Measurements from ENCODE around the gene SDK2. TPM values are rescaled to one million over a fixed set of nuclear protein-coding genes. Genes with fewer than 3 reads are reported as not detected.

SDK2 gene
- polyA plus RNA-seq, 3 donors = 0.01 TPM; not detected in 2

DNA sequence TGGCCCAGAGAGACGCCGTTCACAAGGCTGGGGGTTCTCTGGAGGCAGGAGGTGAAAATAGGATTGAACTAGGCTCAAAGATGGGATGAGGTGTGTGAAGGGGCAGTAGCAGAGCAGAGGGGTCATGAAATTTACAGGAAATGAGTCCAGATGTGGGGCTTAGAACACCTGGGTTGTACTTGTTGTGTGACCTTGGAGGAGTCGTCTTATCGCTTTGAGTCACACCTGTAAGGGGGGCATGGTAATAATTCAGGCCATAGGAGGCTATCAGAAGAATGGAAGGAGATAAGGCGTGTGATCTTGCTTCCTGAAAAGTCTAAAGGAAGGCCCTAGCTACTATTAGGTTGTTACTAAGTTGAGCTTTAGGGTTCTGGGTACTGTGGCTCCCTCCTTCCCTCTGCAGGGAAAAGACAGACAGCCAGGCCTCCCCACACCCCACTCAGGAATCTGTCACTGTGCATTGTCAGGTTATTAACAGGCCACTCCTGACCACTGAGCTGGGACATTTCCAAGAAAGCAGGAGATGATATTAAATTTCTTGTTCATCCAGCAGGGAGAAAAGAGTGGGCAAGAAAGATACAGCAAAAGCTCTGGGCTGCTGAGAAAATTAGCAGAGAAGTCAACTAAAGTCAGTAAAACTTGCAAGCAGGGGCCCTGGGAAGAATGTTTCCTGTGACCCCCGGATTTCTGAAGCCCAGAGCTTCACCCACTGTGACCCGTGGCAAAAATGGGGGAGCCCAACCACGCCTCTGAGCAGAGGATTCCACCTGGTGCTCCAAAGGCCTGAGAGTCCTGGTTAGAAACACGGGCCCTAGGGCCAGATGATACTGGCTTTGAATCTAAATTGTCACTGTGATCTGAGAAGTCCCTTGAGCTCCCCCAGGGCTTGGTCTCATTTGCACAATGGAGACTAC lies 326.5 kb downstream of the SDK2 start:
- intact Hi-C loops (cut with micrococcal nuclease) = no loop called here
- TF ChIP-seq, protein P1, sequence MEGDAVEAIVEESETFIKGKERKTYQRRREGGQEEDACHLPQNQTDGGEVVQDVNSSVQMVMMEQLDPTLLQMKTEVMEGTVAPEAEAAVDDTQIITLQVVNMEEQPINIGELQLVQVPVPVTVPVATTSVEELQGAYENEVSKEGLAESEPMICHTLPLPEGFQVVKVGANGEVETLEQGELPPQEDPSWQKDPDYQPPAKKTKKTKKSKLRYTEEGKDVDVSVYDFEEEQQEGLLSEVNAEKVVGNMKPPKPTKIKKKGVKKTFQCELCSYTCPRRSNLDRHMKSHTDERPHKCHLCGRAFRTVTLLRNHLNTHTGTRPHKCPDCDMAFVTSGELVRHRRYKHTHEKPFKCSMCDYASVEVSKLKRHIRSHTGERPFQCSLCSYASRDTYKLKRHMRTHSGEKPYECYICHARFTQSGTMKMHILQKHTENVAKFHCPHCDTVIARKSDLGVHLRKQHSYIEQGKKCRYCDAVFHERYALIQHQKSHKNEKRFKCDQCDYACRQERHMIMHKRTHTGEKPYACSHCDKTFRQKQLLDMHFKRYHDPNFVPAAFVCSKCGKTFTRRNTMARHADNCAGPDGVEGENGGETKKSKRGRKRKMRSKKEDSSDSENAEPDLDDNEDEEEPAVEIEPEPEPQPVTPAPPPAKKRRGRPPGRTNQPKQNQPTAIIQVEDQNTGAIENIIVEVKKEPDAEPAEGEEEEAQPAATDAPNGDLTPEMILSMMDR (IDR thresholded peaks at IDR 0.05) = no peak
- no peak overlapping the region for H3K9ac ChIP-seq (ENCODE audit: insufficient read depth, low read length, poor library complexity, severe bottlenecking)
- H3K27ac Mint-ChIP-seq = no peak overlapping the region
- H3K4me3 Mint-ChIP-seq = no peak overlapping the region
- no peak overlapping the region for H3K4me2 ChIP-seq (replicated peaks; ENCODE audit: extremely low read depth, low read length, poor library complexity, severe bottlenecking)
- H3K4me1 Mint-ChIP-seq = peaks cover 6% of the 10 kb centered on the region
- H3K4me3 ChIP-seq (replicated peaks in 1 of 3; ENCODE audit: low read depth in 2 of 3, low read length in 3 of 3) = no peak overlapping the region
- peaks cover 1 to 8% (median 4%) of the 10 kb centered on the region in 7 donors for H3K9me3 Mint-ChIP-seq
- H3K36me3 Mint-ChIP-seq = no peaks in the 10 kb centered on the region
- H3K27me3 ChIP-seq (ENCODE audit: control insufficient read depth in 2 of 2, insufficient read depth in 2 of 2, low read length in 2 of 2) = no peaks in the 10 kb centered on the region
- no peak overlapping the region for H2AFZ ChIP-seq (ENCODE audit: insufficient read depth, low read depth, low read length, poor library complexity, severe bottlenecking)
- DNase-seq = no peak
- no peak overlapping the region for H3K27ac ChIP-seq (ENCODE audit: low read depth in 1 of 2, low read length in 2 of 2)
- no peaks in the 10 kb centered on the region for H3K36me3 ChIP-seq (replicated peaks in 1 of 2; ENCODE audit: control insufficient read depth in 1 of 2, insufficient read depth in 2 of 2, low read length in 2 of 2)
- H3K4me1 ChIP-seq (ENCODE audit: control insufficient read depth in 1 of 2, insufficient read depth in 2 of 2, low read length in 2 of 2) = peaks cover under 1 to 4% of the 10 kb centered on the region in 2 donors
- WGBS (ENCODE audit: insufficient coverage) = 95% methylated on average over 8 of the region's 9 CpGs
- peaks cover 0 to 3% of the 10 kb centered on the region in 2 donors for H3K9me3 ChIP-seq (replicated peaks in 1 of 2; ENCODE audit: control insufficient read depth in 1 of 2, insufficient read depth in 1 of 2, low read length in 2 of 2)
- H3K27me3 Mint-ChIP-seq (ENCODE audit: low read depth in 3 of 3) = peaks cover 1 to 6% (median 2%) of the 10 kb centered on the region in 3 donors
- H3K79me2 ChIP-seq (ENCODE audit: insufficient read depth, low read length) = no peaks in the 10 kb centered on the region
- H4K20me1 ChIP-seq (ENCODE audit: insufficient read depth, low read length) = no peaks in the 10 kb centered on the region

DNA sequence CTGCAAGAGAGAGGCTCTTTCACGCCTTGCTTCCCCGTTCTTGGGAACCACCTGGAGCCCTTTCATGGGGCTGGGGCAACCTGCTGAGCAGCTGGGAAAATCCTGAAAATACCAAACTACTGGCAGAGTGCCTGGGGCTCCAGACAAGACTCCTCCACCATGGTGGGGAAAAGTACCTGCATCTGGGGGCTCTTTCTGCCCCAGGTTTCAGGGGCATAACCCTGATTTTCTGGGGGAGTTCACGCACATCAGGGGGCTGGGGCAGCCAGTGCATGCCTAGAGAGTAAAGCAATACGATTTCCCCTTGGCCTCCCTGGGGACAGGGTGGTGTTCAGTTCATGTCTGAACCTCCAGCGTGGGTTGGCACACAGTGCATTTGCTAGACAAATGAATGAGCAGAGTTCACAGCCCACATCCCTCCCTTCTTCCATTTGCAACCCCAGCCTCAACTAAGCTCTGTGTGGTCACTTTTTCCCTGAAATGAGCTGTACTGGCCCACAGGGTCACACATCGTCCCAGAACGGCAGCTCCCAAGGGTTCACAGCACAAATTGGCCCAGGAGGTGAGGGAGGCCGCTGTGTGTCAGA lies 327.2 kb downstream of the SDK2 start:
- Histone ChIP-seq H3K27ac (ENCODE audit: low read depth in 1 of 2, low read length in 2 of 2) (no peak overlapping the region), H3K27me3 (ENCODE audit: control insufficient read depth in 2 of 2, insufficient read depth in 2 of 2, low read length in 2 of 2) (no peaks in the 10 kb centered on the region), H3K9me3 (replicated peaks in 1 of 2; ENCODE audit: control insufficient read depth in 1 of 2, insufficient read depth in 1 of 2, low read length in 2 of 2) (no peaks in the 10 kb centered on the region), H3K9ac (ENCODE audit: insufficient read depth, low read length, poor library complexity, severe bottlenecking) (no peak overlapping the region), H4K20me1 (ENCODE audit: insufficient read depth, low read length) (no peaks in the 10 kb centered on the region), H3K4me3 (replicated peaks in 1 of 3; ENCODE audit: low read depth in 2 of 3, low read length in 3 of 3) (no peak overlapping the region), H2AFZ (ENCODE audit: insufficient read depth, low read depth, low read length, poor library complexity, severe bottlenecking) (no peak overlapping the region), H3K36me3 (replicated peaks in 1 of 2; ENCODE audit: control insufficient read depth in 1 of 2, insufficient read depth in 2 of 2, low read length in 2 of 2) (no peaks in the 10 kb centered on the region), H3K4me2 (replicated peaks; ENCODE audit: extremely low read depth, low read length, poor library complexity, severe bottlenecking) (no peak overlapping the region), H3K4me1 (ENCODE audit: control insufficient read depth in 1 of 2, insufficient read depth in 2 of 2, low read length in 2 of 2) (peaks cover 7 to 11% of the 10 kb centered on the region in 2 donors), H3K79me2 (ENCODE audit: insufficient read depth, low read length) (no peaks in the 10 kb centered on the region)
- peaks cover 0 to 2% (median 0%) of the 10 kb centered on the region in 7 donors for H3K9me3 Mint-ChIP-seq
- no peak overlapping the region for H3K27ac Mint-ChIP-seq
- TF ChIP-seq, protein P1 (IDR thresholded peaks at IDR 0.05) = no peak
- no peaks in the 10 kb centered on the region for H3K36me3 Mint-ChIP-seq
- H3K4me1 Mint-ChIP-seq = peaks cover 10% of the 10 kb centered on the region
- peaks cover 1 to 2% (median 1%) of the 10 kb centered on the region in 3 donors for H3K27me3 Mint-ChIP-seq (ENCODE audit: low read depth in 3 of 3)
- WGBS (ENCODE audit: insufficient coverage) = 72% methylated on average over 8 of the region's 8 CpGs
- DNase-seq = no peak
- H3K4me3 Mint-ChIP-seq = no peak overlapping the region
- intact Hi-C loops (cut with micrococcal nuclease) = no loop called here
